Erythroblast (primary cell): ENCODE data around the gene EXT2.

Experiments
- GATA1 ChIP-seq: IDR thresholded peaks from 2 replicates; pipeline ENCODE4 v1.6.1; 2011; ENCODE audit warnings: low read depth, mild to moderate bottlenecking, control low read depth, low read length, moderate library complexity
- POLR2A ChIP-seq: IDR thresholded peaks from 2 replicates; pipeline ENCODE4 v1.6.1; 2011; ENCODE audit warnings: mild to moderate bottlenecking, low read length

GRCh38 chr11:44267750-44268613 is 172.5 kb downstream of the EXT2 start:
- TF ChIP-seq POLR2A = no peak
- TF ChIP-seq GATA1 = no peak
